ENCODE results near the gene PCGF1.

GRCh38 chr2:74540291-74540690, 32.8 kb upstream of the PCGF1 start:
- TF ChIP-seq POLR2A (IDR thresholded peaks at IDR 0.05; ENCODE audit: low read length) (no peak), GATA1 (IDR thresholded peaks at IDR 0.05; ENCODE audit: low read depth, low read length) (no peak)

Data from erythroblast (primary cell).